NCI-H2081 treated with DMSO at 0.1 percent for 48 hours (cell line): ENCODE data around the gene PRND.
"Not testable (repeated sequence)": the region's sequence is repeated elsewhere in the genome, so short reads cannot be mapped to it uniquely, and the experiment has no call there.

ENCODE experiments used
- DNase-seq: peaks from one replicate; lab custom pipeline; 2025; lab: John Stamatoyannopoulos, UW

Gene PRND

GRCh38 chr20:4708856-4709255 is 12.9 kb upstream of the PRND start:
- DNase-seq, result no peak

GRCh38 chr20:4709261-4710105 is 12.2 kb upstream of the PRND start:
- DNase-seq, result no peak

GRCh38 chr20:4710106-4710475 is 11.6 kb upstream of the PRND start:
- no peak for DNase-seq

- no peak for DNase-seq
These were observed 10.2 kb upstream of the PRND start for GRCh38 chr20:4711511-4711910.

- DNase-seq, result no peak
These were observed 8.3 kb upstream of the PRND start for GRCh38 chr20:4713401-4713800.

- no peak for DNase-seq
These were observed 6.9 kb upstream of the PRND start for GRCh38 chr20:4714818-4715217.

- DNase-seq, result no peak
These were observed 3.7 kb upstream of the PRND start for GRCh38 chr20:4717816-4718570.

- DNase-seq, result no peak
These were observed 2.5 kb upstream of the PRND start for GRCh38 chr20:4719190-4719589.

GRCh38 chr20:4720041-4720976 is 1.4 kb upstream of the PRND start:
- no peak for DNase-seq

- no peak for DNase-seq
These were observed 746 bp upstream of the PRND start for GRCh38 chr20:4720977-4721349.

- no peak for DNase-seq
These were observed 862 bp downstream of the PRND start for GRCh38 chr20:4722571-4722970.

- DNase-seq, result no peak
These were observed 1.3 kb downstream of the PRND start for GRCh38 chr20:4722993-4723392.

- not testable (repeated sequence) for DNase-seq
These were observed 1.8 kb downstream of the PRND start for GRCh38 chr20:4723553-4723952.

GRCh38 chr20:4724459-4725262 is 3.0 kb downstream of the PRND start:
- no peak for DNase-seq

GRCh38 chr20:4725263-4725550 is 3.5 kb downstream of the PRND start:
- no peak for DNase-seq

GRCh38 chr20:4726710-4727397 is 5.1 kb downstream of the PRND start:
- DNase-seq, result no peak

- no peak for DNase-seq
These were observed 6.5 kb downstream of the PRND start for GRCh38 chr20:4728120-4728760.

GRCh38 chr20:4729265-4729664 is 7.6 kb downstream of the PRND start:
- no peak for DNase-seq

- no peak for DNase-seq
These were observed 9.1 kb downstream of the PRND start for GRCh38 chr20:4730780-4731179.

GRCh38 chr20:4736875-4737274 is 15.2 kb downstream of the PRND start:
- no peak for DNase-seq
